Common myeloid progenitor, CD34-positive (primary cell): Measurements from ENCODE around the gene ABCC3.
"Not testable (repeated sequence)": the region's sequence is repeated elsewhere in the genome, so short reads cannot be mapped to it uniquely, and the experiment has no call there.

Source experiments
- CTCF ChIA-PET: fragments of 350-600 bp; sonication (Branson Sonifier 250); formaldehyde crosslinking; loops from one replicate; lab custom pipeline; 2021; ENCODE audit warnings: antibody characterized with exemption; lab: Charles Lee
- POLR2A ChIA-PET: fragments of 350-600 bp; sonication (Branson Sonifier 250); formaldehyde crosslinking; loops from one replicate; lab custom pipeline; 2021; ENCODE audit warnings: antibody characterized with exemption; lab: Charles Lee
- DNase-seq, 3 donors: peaks; one replicate each; pipeline versions ENCODE4 v3.0.0 to v3.0.0-alpha.2; 2013
- H3K27ac ChIP-seq, 2 experiments: 1 replicate in 1 of 2; 2 replicates in 1 of 2; pipeline ENCODE4 v1.7.0; 2013; ENCODE audit warnings: inconsistent platforms in 2 of 2, low read length in 2 of 2, mild to moderate bottlenecking in 2 of 2, low read depth in 1 of 2, moderate library complexity in 1 of 2; ENCODE audit not compliant: severe bottlenecking in 2 of 2, insufficient read depth in 1 of 2, poor library complexity in 1 of 2
- H3K27me3 ChIP-seq, 5 experiments: replicated peaks in 2 of 5; 1 replicate in 3 of 5; 2 replicates in 2 of 5; pipeline versions ENCODE4 v1.6.1 to v1.7.0; 2013; ENCODE audit warnings: low read length in 4 of 5, mild to moderate bottlenecking in 2 of 5, moderate library complexity in 2 of 5, inconsistent platforms in 1 of 5; ENCODE audit not compliant: insufficient read depth in 5 of 5, control insufficient read depth in 4 of 5
- H3K36me3 ChIP-seq, 4 experiments: 1 replicate in 2 of 4; 2 replicates in 2 of 4; pipeline versions ENCODE4 v1.6.1 to v1.7.0; 2013; ENCODE audit warnings: low read length in 3 of 4, control low read depth in 1 of 4, mild to moderate bottlenecking in 1 of 4; ENCODE audit not compliant: control insufficient read depth in 4 of 4, insufficient read depth in 4 of 4
- H3K4me1 ChIP-seq, 4 experiments: 1 replicate in 3 of 4; 2 replicates in 1 of 4; pipeline versions ENCODE4 v1.6.1 to v1.7.1; 2013; ENCODE audit warnings: low read length in 3 of 4, mild to moderate bottlenecking in 3 of 4, control low read depth in 1 of 4, inconsistent platforms in 1 of 4, moderate library complexity in 1 of 4; ENCODE audit not compliant: control insufficient read depth in 4 of 4, insufficient read depth in 4 of 4; ENCODE audit errors: control extremely low read depth in 1 of 4
- H3K4me3 ChIP-seq, 7 experiments: 1 replicate in 4 of 7; 2 replicates in 3 of 7; pipeline versions ENCODE4 v1.5.1 to v1.7.0; 2013; ENCODE audit warnings: mild to moderate bottlenecking in 7 of 7, low read length in 6 of 7, moderate library complexity in 6 of 7, inconsistent platforms in 2 of 7, low read depth in 2 of 7, control low read depth in 1 of 7; ENCODE audit not compliant: insufficient read depth in 4 of 7, control insufficient read depth in 1 of 7; ENCODE audit errors: extremely low read depth in 1 of 7
- H3K9me3 ChIP-seq, 5 experiments: 1 replicate in 4 of 5; 2 replicates in 1 of 5; pipeline versions ENCODE4 v1.6.1 to v1.7.1; 2013; ENCODE audit warnings: low read length in 4 of 5, mild to moderate bottlenecking in 2 of 5, inconsistent platforms in 1 of 5, low read depth in 1 of 5, moderate library complexity in 1 of 5; ENCODE audit not compliant: control insufficient read depth in 4 of 5, insufficient read depth in 2 of 5; ENCODE audit errors: control extremely low read depth in 1 of 5
- WGBS: methylation state at CpG from one replicate; pipeline ENCODE4 v1.1.5; 2013; ENCODE audit not compliant: insufficient coverage; 5-methylcytosine and 5-hydroxymethylcytosine counted together

Gene ABCC3

DNA sequence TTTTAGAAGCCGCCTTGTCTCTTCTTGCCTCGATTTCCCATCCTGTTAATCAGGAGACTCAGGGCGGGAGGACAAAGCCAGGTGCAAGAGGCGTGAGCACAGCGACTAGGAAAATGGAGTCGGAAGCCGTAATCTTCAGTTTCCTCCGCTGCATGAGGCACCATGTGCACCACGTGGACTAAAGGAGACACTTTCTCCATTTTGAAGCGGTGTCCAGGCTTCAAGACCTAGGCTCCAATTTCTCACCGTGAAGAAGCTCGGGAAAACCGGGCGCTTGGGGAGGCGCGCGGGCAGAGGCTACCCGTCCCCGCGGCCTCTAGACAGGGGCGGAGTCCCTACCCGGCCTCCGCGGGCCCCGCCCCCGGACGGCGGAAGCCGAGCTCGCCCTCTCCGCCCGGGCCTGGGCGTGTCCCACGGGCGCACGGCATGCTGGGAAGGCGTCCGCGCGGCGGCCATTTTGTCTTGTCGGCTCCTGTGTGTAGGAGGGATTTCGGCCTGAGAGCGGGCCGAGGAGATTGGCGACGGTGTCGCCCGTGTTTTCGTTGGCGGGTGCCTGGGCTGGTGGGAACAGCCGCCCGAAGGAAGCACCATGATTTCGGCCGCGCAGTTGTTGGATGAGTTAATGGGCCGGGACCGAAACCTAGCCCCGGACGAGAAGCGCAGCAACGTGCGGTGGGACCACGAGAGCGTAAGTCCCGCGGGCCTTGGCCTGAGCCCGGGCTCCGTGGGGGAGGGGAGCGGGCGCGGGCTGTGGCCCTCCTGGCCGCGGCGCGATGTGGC lies 84.7 kb downstream of the ABCC3 start, which contains the start of gene LUC7L3:
TSS of gene LUC7L3 (plus strand) at position 460 of the 780 bp plus-strand sequence. CDS start at position 590, 130 bp downstream.
- 3% methylated on average over 53 of the region's 76 CpGs for WGBS
- ChIA-PET CTCF (interaction anchor here (0.8 kb wide), 1 partner anchor 28 kb away, joined by 3 read pairs; no protein-coding TSS in a partner anchor), POLR2A (interaction anchor here (0.8 kb wide), 1 partner anchor 10 kb away, joined by 5 read pairs; no protein-coding TSS in a partner anchor)
- Histone ChIP-seq H3K4me1 (peaks cover 15 to 37% (median 24%) of the 10 kb centered on the region in 4 experiments), H3K27ac (peak within 1 kb of the TSS; percentile 92 to 97), H3K4me3 (peak within 1 kb of the TSS; percentile 56 to 99 (median 95)), H3K9me3 (no peaks in the 10 kb centered on the region), H3K27me3 (no peaks in the 10 kb centered on the region), H3K36me3 (peaks cover 0 to 4% (median 0%) of the 10 kb centered on the region in 4 experiments)
- peak; percentile 94 to 97 (median 96) for DNase-seq

DNA sequence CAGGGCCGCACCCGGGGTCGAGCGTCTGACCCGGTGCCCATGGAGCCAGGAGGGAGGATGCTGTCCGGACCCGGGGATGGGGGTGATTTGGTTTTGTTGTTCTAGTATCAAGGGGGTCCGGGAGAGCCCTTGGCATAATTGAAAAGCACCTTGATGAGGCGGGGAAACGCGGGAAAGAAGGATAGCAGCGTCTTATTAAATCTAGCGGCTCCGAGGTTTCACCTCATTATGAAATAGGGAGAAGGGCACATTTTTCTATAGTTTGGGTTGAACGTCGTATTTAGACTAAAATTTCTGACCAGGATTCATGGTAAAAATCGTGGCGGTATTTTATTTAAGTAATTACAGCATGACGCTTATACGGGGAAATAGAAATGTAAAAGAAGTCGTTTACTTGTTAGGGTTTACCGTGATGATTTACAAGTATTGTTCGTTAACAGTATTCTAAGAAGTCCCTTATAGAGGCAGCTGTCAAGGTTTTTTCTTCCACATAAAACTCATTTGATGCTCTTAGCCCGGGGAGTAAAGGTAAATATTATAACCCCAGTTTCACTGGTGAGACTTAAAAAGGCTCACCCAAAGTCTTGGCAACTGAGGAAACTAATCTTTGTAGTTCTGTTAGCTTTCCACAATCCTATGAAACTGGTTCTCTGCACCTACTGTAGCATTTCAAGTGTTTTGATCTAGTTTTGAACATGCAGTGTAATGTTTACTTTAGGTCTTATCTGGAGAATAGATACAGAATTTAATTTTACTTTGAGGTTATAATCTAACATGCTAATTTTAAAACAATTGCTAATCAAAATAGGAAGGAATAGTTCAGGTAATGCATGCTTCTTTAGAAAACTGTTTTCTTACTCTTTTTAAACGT lies 85.5 kb downstream of the ABCC3 start:
- under 1% methylated on average over 21 of the region's 25 CpGs for WGBS
- POLR2A ChIA-PET: interaction anchor here (0.8 kb wide), 1 partner anchor 11 kb away, joined by 5 read pairs; no protein-coding TSS in a partner anchor
- Histone ChIP-seq H3K4me3 (peak overlapping the region; percentile 56 to 99 (median 95)), H3K27ac (peak overlapping the region; percentile 92 to 97), H3K4me1 (peaks cover 15 to 37% (median 24%) of the 10 kb centered on the region in 4 experiments), H3K36me3 (peaks cover 0 to 4% (median 2%) of the 10 kb centered on the region in 4 experiments), H3K9me3 (no peaks in the 10 kb centered on the region), H3K27me3 (no peaks in the 10 kb centered on the region)
- DNase-seq: no peak
- CTCF ChIA-PET: no interaction called here

DNA sequence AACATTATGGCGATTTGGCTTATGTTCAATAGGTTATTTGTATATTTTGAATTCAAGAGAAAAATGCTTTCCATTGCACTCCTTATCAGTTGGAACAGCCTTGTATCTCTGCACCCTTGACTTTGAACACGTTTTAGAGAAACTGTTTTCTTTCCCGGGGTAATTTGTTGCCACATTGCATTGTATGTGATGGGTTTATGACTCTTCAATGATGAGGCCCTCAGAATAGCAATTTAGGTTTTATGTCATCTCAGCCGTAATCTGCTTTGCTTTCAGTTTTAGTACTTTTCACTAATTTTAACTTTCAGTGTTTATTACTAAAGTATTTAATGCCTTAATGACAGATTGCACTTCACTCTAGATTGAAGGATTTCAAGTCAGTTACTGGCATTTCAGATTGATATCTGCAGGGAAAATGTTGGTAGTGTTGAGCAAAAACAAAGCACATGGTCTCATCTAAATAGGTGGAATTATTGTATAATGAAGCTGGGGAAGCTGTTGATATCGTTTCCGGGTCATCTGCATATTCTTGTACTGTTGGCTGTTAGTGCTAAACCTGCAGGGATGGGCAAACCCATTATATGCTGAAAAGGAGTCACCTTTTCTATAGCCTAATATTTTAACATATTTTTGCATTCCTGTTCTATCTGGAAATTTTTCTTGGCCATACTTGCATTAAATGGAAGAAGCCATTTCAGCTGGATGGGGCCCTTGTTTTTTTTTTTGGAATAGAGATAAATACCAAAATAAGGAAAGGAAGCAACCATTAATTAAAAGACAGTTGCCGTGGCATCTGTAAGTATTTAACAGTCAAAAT lies 86.7 kb downstream of the ABCC3 start:
- H3K4me1 ChIP-seq: peaks cover 17 to 37% (median 24%) of the 10 kb centered on the region in 4 experiments
- CTCF ChIA-PET: interaction anchor here (0.9 kb wide), 1 partner anchor 8 kb away, joined by 3 read pairs; no protein-coding TSS in a partner anchor

DNA sequence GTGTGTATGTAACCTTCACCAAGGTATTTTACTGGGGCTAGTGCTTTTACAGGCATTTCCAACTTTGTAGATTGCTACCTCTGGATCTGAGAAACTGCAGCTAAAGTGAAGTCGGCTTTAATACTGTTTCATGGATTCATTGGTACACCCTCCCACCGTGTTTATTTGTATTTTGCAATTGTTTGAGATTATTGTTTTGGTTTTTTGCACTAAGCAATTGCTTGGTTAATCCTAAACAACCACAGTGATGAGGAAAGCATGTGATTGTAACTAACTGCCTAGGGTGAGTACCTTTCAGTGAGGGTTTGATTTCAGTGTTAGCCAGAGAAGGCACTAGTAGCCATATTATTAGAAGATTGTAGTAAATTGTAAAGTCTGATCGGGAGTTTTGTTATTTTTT lies 88.1 kb downstream of the ABCC3 start:
- no peaks in the 10 kb centered on the region for H3K27me3 ChIP-seq
- no peak for DNase-seq
- H3K4me3 ChIP-seq: no peak overlapping the region
- peaks cover 19 to 37% (median 25%) of the 10 kb centered on the region in 4 experiments for H3K4me1 ChIP-seq
- WGBS: 100% methylated on average over 1 of the region's 3 CpGs
- no peaks in the 10 kb centered on the region for H3K9me3 ChIP-seq
- POLR2A ChIA-PET: no interaction called here
- H3K36me3 ChIP-seq: peaks cover 0 to 9% (median 2%) of the 10 kb centered on the region in 4 experiments
- CTCF ChIA-PET: interaction anchor here (1.0 kb wide), 1 partner anchor 92 kb away, joined by 3 read pairs; no protein-coding TSS in a partner anchor
- no peak overlapping the region for H3K27ac ChIP-seq

More for the DNA sequence above, 86.7 kb downstream of the ABCC3 start:
- Histone ChIP-seq H3K27ac (peak overlapping the region; percentile 92 to 97), H3K4me3 (peak overlapping the region in 6 of 7 experiments; percentile 88 to 99 (median 96)), H3K9me3 (no peaks in the 10 kb centered on the region), H3K27me3 (no peaks in the 10 kb centered on the region), H3K36me3 (peaks cover 0 to 4% (median 2%) of the 10 kb centered on the region in 4 experiments)
- POLR2A ChIA-PET: no interaction called here
- DNase-seq: peak in 2 of 3 donors; percentile 30 to 46
- 3% methylated on average over 5 of the region's 7 CpGs for WGBS

DNA sequence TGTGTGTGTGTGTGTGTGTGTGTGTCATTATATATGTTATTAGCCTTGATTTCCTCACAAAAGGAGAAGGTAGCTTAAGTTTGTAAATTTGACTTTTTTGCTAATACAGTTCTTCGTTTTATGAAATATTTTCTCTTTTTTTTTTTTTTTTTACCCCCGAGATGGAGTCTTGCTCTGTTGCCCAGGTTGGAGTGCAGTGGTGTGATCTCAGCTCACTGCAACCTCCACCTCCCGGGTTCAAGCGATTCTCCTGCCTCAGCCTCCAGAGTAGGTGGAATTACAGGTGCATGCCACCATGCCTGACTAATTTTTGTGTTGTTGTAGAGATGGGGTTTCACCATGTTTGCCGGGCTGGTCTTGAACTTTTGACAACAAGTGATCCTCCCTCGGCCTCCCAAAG lies 89.9 kb downstream of the ABCC3 start:
- H3K27me3 ChIP-seq, H3K27ac ChIP-seq, CTCF ChIA-PET, POLR2A ChIA-PET, H3K9me3 ChIP-seq, H3K4me3 ChIP-seq, DNase-seq: not testable (repeated sequence)
- 100% methylated on average over 1 of the region's 6 CpGs for WGBS
- Histone ChIP-seq H3K36me3 (peaks cover 0 to 12% (median 3%) of the 10 kb centered on the region in 4 experiments), H3K4me1 (peaks cover 19 to 33% (median 23%) of the 10 kb centered on the region in 4 experiments)
